Astrocyte (in vitro differentiated cells and primary cell): ENCODE data around the gene HYAL1.

Experiments
- EZH2 ChIP-seq: IDR thresholded peaks from 2 replicates; pipeline ENCODE4 v1.6.1; 2012; ENCODE audit warnings: mild to moderate bottlenecking, low read length, inconsistent platforms; ENCODE audit not compliant: insufficient read depth
- TF ChIP-seq, protein P1 (sequence below): IDR thresholded peaks from 2 replicates; pipeline ENCODE4 v1.5.1; 2011; ENCODE audit warnings: low read depth, mild to moderate bottlenecking, inconsistent platforms, low read length, moderate library complexity; ENCODE audit not compliant: insufficient read depth

DNA sequence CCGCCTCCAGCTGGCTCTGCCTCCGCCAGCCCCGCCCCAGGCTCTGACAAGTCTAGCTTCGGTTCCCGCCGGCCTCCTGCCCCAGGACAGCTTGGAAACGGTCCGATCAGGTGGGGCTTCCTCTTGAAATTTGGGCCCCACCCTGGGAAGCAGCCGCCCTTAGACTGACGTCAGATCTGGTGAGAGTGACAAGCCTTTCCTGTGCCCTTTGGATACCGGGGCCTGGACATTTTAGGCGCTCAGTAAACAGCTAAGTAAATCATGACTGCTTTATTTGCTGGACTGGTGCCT, 3.8 kb downstream of the HYAL1 start:
- TF ChIP-seq, protein P1, sequence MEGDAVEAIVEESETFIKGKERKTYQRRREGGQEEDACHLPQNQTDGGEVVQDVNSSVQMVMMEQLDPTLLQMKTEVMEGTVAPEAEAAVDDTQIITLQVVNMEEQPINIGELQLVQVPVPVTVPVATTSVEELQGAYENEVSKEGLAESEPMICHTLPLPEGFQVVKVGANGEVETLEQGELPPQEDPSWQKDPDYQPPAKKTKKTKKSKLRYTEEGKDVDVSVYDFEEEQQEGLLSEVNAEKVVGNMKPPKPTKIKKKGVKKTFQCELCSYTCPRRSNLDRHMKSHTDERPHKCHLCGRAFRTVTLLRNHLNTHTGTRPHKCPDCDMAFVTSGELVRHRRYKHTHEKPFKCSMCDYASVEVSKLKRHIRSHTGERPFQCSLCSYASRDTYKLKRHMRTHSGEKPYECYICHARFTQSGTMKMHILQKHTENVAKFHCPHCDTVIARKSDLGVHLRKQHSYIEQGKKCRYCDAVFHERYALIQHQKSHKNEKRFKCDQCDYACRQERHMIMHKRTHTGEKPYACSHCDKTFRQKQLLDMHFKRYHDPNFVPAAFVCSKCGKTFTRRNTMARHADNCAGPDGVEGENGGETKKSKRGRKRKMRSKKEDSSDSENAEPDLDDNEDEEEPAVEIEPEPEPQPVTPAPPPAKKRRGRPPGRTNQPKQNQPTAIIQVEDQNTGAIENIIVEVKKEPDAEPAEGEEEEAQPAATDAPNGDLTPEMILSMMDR = no peak
- no peak for TF ChIP-seq EZH2
